Activated T-cell treated with anti-CD3 and anti-CD28 coated beads, Interleukin-2, amount 50 U/mL, for 48 hours (primary cell): Measurements from ENCODE around the gene RNU6-1.

ENCODE experiments used
- DNase-seq, 2 experiments: peaks; one replicate each; pipeline ENCODE4 v3.0.0-alpha.2; 2020

RNU6-1 gene

GRCh38 chr15:67855842-67856241 lies 16.0 kb upstream of the RNU6-1 start:
- no peak for DNase-seq

GRCh38 chr15:67854358-67854757 lies 14.5 kb upstream of the RNU6-1 start:
- no peak for DNase-seq

- no peak for DNase-seq
Observed at GRCh38 chr15:67853454-67853853, 13.6 kb upstream of the RNU6-1 start.

- no peak for DNase-seq
Observed at GRCh38 chr15:67852418-67852817, 12.6 kb upstream of the RNU6-1 start.

- DNase-seq: no peak
Observed at GRCh38 chr15:67850994-67851571, 11.2 kb upstream of the RNU6-1 start.

- no peak for DNase-seq
Observed at GRCh38 chr15:67850336-67850735, 10.5 kb upstream of the RNU6-1 start.

- no peak for DNase-seq
Observed at GRCh38 chr15:67849538-67849937, 9.7 kb upstream of the RNU6-1 start.

GRCh38 chr15:67845974-67846373 lies 6.1 kb upstream of the RNU6-1 start:
- no peak for DNase-seq

GRCh38 chr15:67843571-67844387 lies 3.9 kb upstream of the RNU6-1 start:
- no peak for DNase-seq

GRCh38 chr15:67843092-67843501 lies 3.3 kb upstream of the RNU6-1 start:
- no peak for DNase-seq

- DNase-seq: no peak
Observed at GRCh38 chr15:67841513-67841762, 1.6 kb upstream of the RNU6-1 start.

GRCh38 chr15:67840749-67841512 lies 1.1 kb upstream of the RNU6-1 start:
- peak; percentile 39 to 46 for DNase-seq

GRCh38 chr15:67839499-67839928 lies 331 bp downstream of the RNU6-1 start:
- peak; percentile 41 to 60 for DNase-seq

GRCh38 chr15:67838789-67839332 lies 984 bp downstream of the RNU6-1 start:
- no peak for DNase-seq

- DNase-seq: no peak
Observed at GRCh38 chr15:67836955-67837354, 2.9 kb downstream of the RNU6-1 start.

- DNase-seq: peak; percentile 66 to 70
Observed at GRCh38 chr15:67836477-67836876, 3.4 kb downstream of the RNU6-1 start.

- DNase-seq: peak in 1 of 2 experiments; percentile 48
Observed at GRCh38 chr15:67836134-67836455, 3.8 kb downstream of the RNU6-1 start.

GRCh38 chr15:67835297-67836133 lies 4.3 kb downstream of the RNU6-1 start:
- peak; percentile 47 to 51 for DNase-seq

GRCh38 chr15:67834581-67835296 lies 5.1 kb downstream of the RNU6-1 start:
- peak; percentile 38 to 47 for DNase-seq

- peak; percentile 58 to 66 for DNase-seq
Observed at GRCh38 chr15:67833710-67834511, 5.9 kb downstream of the RNU6-1 start.
